IPS-20b (cell line): ENCODE data around the gene ETS2.

ENCODE experiments used
- H3K27ac ChIP-seq: one replicate; pipeline ENCODE4 v1.5.1; 2013; ENCODE audit warnings: low read length
- H3K27me3 ChIP-seq: 2 replicates; pipeline ENCODE4 v1.6.1; 2013; ENCODE audit warnings: mild to moderate bottlenecking, low read length, inconsistent platforms; ENCODE audit not compliant: insufficient read depth
- H3K36me3 ChIP-seq: 2 replicates; pipeline ENCODE4 v1.6.1; 2013; ENCODE audit warnings: low read depth, mild to moderate bottlenecking, inconsistent platforms, low read length, moderate library complexity; ENCODE audit not compliant: insufficient read depth
- H3K4me1 ChIP-seq: 2 replicates; pipeline ENCODE4 v1.6.1; 2013; ENCODE audit warnings: mild to moderate bottlenecking, control low read depth, inconsistent platforms, low read length, moderate library complexity; ENCODE audit not compliant: insufficient read depth
- H3K4me3 ChIP-seq: 2 replicates; pipeline ENCODE4 v1.5.1; 2013; ENCODE audit warnings: mild to moderate bottlenecking, low read length, inconsistent platforms
- H3K9ac ChIP-seq: 2 replicates; pipeline ENCODE4 v1.6.1; 2013; ENCODE audit warnings: low read depth, mild to moderate bottlenecking, inconsistent platforms, low read length, moderate library complexity
- H3K9me3 ChIP-seq: 2 replicates; pipeline ENCODE4 v1.6.1; 2013; ENCODE audit warnings: mild to moderate bottlenecking, low read depth, low read length, inconsistent platforms; ENCODE audit not compliant: insufficient read depth

ETS2 gene

DNA sequence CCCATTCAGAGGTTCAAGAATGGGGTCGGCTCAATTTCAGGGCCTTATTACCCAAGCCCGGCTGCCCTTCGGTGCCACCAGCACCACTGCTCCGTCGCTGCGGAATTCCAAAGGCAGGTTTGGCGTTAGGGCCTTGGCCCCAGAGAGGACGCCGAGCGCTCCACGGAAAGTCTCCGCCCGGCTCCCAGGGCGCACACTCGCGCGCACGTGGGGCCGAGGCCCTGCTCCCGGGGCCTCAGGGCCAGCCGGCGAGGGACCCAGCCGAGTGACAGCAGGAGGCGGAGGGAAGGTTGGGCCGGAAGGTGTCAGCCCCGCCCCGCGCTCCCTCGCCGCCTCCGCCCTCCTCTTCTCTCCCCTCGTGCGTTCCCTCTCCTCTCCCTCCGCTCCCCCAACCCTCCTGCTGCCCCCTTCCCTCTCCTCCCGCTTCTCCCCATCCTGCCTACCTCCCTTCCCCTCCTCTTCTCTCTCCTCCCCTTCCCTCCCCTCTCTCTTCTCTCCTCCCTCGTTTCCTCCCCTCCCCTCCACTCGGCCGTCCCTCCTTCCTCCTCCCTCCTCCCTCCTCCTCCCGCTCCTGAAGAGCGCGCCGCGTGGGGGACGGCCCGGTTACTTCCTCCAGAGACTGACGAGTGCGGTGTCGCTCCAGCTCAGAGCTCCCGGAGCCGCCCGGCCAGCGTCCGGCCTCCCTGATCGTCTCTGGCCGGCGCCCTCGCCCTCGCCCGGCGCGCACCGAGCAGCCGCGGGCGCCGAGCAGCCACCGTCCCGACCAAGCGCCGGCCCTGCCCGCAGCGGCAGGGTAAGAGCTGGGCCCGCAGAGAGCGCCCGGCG is at the start of gene ETS2:
Gene ETS2, plus strand, starts transcription at position 602 of the 825 bp plus-strand sequence. CDS start 4,106 bp downstream, outside the sequence.
- no peak within 1 kb of the TSS for H3K27ac ChIP-seq
- H3K27me3 ChIP-seq = peaks cover 17% of the 10 kb centered on the region
- peak within 1 kb of the TSS; percentile 90 for H3K4me3 ChIP-seq
- H3K9ac ChIP-seq = peak within 1 kb of the TSS; percentile 84
- H3K4me1 ChIP-seq = peaks cover 28% of the 10 kb centered on the region
- H3K36me3 ChIP-seq = peaks cover 9% of the 10 kb centered on the region
- no peaks in the 10 kb centered on the region for H3K9me3 ChIP-seq

DNA sequence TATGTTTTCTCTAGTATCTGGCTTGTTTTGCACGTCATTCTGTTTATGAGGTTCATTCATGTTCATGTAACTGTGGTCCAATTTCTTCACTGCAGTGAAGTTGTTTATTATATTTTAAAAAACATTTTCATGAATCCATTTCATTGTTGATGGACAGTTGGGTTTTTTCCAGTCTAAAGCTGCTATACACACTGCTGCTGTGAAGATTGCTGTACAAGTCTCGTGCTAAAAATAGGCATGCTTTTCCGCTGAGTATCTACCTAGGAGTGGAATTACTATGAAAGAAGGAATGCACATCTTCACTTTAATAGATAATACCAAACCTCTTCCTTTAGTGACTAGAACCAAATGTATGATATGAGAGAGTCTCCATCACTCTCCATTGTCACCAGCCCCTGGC is 49.0 kb upstream of the ETS2 start:
- Histone ChIP-seq H3K36me3 (no peaks in the 10 kb centered on the region), H3K9ac (no peak overlapping the region), H3K27ac (no peak overlapping the region), H3K9me3 (no peaks in the 10 kb centered on the region), H3K27me3 (peaks cover 28% of the 10 kb centered on the region), H3K4me3 (no peak overlapping the region), H3K4me1 (peaks cover 3% of the 10 kb centered on the region; the same call in 1 of the 2 replicates)

DNA sequence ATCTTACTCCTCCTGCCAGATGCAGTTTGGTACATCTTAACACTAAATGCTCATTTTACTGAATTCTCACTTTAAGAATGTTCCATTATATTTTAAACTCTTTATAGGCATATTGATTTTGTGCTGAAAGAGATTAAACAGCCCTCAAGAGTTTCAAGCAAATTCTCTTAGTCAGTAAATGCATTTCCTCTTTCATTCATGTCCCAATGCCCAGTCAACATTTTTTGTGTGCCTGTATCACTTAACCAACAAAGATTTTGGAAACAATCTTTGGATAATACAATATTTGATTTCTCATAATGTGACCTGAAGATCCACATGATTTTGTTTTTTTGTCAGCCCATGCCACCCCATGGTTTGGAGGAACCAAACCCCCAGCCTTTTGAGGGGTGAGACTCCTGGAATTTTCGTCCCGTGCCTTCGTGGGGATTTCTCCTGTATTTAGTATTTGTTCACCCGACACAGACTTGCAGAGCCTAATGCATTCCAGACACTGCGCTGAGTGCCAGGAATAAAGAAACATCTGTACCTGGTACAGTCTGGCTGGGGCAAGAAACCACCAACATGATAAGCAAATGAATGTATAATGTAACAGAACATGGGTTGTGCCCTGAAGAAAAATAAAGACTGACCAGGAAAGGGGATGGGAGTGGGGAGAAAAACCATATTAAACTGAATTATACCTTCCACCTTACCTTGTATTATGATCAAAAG is 47.1 kb upstream of the ETS2 start:
- Histone ChIP-seq H3K27me3 (peaks cover 28% of the 10 kb centered on the region), H3K36me3 (no peaks in the 10 kb centered on the region), H3K27ac (no peak overlapping the region), H3K9ac (no peak overlapping the region), H3K9me3 (no peaks in the 10 kb centered on the region), H3K4me3 (no peak overlapping the region), H3K4me1 (peaks cover 3% of the 10 kb centered on the region; the same call in 1 of the 2 replicates)

DNA sequence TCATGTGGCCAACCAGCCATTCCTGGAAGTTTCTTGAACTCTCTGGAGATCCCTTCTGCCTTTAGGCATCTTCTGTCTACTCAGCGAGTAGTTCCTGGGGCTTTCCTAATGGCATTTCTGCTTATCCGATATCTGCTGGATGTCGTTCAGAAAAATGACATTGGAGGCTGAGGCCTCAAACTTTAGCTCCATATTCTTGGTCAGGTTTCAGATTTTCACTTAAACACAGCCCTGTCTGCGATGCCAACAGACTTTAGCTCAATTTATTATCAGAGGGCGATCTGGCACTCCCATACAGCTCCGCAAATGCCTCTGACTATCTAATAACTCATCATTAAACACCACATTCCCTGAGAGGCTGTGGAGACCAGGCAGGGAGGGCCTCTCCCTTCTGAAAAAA is 46.3 kb upstream of the ETS2 start:
- Histone ChIP-seq H3K4me1 (peaks cover 3% of the 10 kb centered on the region; the same call in 1 of the 2 replicates), H3K36me3 (no peaks in the 10 kb centered on the region), H3K27me3 (peaks cover 28% of the 10 kb centered on the region), H3K4me3 (no peak overlapping the region), H3K9ac (no peak overlapping the region), H3K9me3 (no peaks in the 10 kb centered on the region), H3K27ac (no peak overlapping the region)

DNA sequence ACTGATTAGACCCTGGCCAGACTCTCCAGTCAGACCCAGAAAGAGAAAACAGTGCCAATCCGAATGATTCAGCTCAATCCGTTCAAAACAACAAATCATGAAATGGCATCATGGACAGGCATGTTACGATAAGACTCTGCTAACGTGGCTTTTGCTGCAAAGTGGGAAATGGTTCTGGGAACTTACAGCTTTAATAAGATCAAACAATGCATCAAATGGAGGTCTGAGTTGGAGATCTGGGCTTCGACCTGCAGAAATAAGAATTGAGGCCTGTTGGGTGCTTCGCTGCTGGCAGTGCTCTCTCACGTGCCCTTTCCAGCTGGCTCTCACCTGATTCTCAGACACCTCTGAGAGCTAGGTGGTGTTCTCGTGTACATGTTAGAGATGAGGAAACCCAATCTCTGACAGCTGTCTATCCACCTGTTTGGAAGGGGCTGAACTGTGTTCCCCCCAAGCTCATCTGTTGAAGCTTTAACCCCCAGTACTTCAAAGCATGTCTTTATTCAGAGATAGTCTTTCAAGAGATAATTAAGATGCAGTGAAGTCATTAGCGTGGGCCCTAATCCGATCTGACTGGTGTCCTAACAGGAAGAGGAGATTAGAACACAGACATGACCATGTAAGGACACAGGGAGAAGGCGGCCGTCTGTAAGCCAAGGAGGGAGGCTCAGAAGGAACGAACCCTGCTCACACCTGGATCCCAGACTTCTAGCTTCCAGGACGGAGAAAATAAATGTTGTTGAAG is 45.5 kb upstream of the ETS2 start:
- Histone ChIP-seq H3K9ac (no peak overlapping the region), H3K9me3 (no peaks in the 10 kb centered on the region), H3K27ac (no peak overlapping the region), H3K4me3 (no peak overlapping the region), H3K4me1 (peaks cover 3% of the 10 kb centered on the region; the same call in 1 of the 2 replicates), H3K36me3 (no peaks in the 10 kb centered on the region), H3K27me3 (peaks cover 28% of the 10 kb centered on the region)

DNA sequence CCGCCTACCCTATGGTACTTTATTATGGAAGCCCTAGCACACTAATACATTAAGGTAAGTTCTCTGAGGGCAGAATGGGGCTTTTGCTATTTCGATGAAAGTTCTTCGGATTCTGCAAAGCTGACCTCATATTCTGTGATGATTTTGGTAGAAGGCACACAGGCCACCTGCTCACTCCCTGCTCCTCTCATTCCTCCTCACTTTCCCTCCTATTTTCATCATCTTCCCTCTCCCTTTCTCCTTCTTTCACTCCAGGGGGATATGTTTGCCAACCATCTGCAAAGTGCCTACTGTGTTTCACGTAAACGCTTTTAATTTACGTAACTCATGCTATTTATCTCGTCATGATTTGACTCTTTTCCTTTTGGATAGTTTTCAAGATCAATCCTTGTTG is 45.0 kb upstream of the ETS2 start:
- H3K9me3 ChIP-seq = no peaks in the 10 kb centered on the region
- no peaks in the 10 kb centered on the region for H3K36me3 ChIP-seq
- H3K27me3 ChIP-seq = peaks cover 28% of the 10 kb centered on the region
- H3K4me3 ChIP-seq = no peak overlapping the region
- H3K27ac ChIP-seq = no peak overlapping the region
- no peak overlapping the region for H3K9ac ChIP-seq
- peaks cover 3% of the 10 kb centered on the region; the same call in 1 of the 2 replicates for H3K4me1 ChIP-seq

DNA sequence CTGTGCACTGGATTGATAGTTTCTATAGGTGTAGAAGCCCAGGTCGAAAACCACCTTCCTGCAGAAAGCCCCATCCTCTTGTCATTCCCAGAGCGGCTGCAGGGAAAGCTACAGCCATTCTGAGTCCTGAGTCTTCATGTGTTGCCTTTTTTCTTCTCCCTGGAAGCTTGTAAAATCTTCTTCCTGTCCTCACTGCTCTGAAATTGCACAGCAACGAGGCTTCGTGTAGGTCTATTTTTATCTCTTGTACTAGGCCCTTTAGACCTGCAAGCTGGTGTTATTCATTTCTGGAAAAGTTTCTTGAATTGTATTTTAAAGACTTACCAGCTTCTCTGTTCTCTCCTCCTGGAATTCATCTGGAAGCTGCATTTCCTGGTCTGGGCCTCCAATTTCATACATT is 44.2 kb upstream of the ETS2 start:
- Histone ChIP-seq H3K4me3 (no peak overlapping the region), H3K27ac (no peak overlapping the region), H3K27me3 (peaks cover 28% of the 10 kb centered on the region), H3K9ac (no peak overlapping the region), H3K9me3 (peaks cover 3% of the 10 kb centered on the region; the same call in 1 of the 2 replicates), H3K36me3 (no peaks in the 10 kb centered on the region), H3K4me1 (peaks cover 3% of the 10 kb centered on the region; the same call in 1 of the 2 replicates)

DNA sequence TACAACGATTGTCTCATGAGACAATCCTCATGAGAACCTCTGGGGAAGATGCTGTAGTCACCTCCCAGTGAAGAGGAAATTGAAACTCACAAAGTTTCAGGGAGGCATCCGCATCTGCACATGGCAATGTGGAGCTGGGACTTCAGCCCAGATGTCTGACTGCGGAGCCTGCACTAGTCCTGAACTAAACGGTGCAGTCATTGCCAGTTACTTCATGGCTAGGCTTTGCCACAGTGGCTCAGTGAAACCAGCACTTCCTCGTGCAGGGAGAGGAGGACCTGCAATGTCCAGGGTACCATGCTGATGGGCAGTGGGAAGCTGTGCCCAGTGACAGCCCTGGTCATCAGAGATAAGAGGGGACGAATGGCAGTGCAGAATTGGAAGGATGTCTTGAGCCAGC is 40.7 kb upstream of the ETS2 start:
- peaks cover 3% of the 10 kb centered on the region; the same call in 1 of the 2 replicates for H3K9me3 ChIP-seq
- no peaks in the 10 kb centered on the region for H3K36me3 ChIP-seq
- H3K27me3 ChIP-seq = peaks cover 16% of the 10 kb centered on the region
- H3K4me1 ChIP-seq = peaks cover 3% of the 10 kb centered on the region; the same call in 1 of the 2 replicates
- no peak overlapping the region for H3K4me3 ChIP-seq
- no peak overlapping the region for H3K9ac ChIP-seq
- H3K27ac ChIP-seq = no peak overlapping the region

DNA sequence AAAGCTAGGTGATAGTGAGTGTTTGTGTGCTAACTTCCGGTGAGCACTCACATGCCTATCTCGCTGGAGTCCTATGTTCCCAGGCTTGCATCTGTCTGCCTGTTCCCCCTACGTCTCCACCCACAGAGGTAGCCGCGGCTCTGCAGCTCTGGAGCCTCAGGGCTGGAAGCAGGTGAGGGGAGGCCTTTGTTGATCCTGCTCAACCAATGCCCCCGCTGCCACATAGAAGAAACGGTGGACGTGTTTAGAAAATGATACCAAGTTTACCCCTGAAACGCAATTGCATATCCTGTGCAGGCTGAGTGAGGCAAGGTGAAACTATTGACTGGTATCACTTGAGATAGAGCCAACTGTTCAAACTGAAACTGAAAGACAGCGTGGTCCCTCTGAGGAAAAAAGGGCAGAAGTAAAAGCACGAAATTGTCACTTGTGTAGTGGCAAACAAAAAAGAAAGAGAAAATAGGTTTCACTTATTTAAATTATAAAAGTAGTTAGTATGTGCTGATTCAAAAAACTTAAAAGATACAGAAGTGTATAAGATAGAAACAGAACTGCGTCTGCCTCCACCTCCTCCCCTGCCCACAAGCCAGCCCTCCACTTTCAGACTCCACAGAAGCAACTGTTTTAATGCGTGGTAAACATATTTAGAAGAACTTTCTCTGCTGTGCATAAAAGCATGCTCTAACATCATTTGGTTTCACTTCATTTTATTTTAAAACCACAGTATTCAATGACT is 38.6 kb upstream of the ETS2 start:
- Histone ChIP-seq H3K9ac (no peak overlapping the region), H3K27me3 (no peaks in the 10 kb centered on the region), H3K27ac (no peak overlapping the region), H3K4me3 (no peak overlapping the region), H3K4me1 (no peaks in the 10 kb centered on the region), H3K36me3 (no peaks in the 10 kb centered on the region), H3K9me3 (peaks cover 3% of the 10 kb centered on the region; the same call in 1 of the 2 replicates)

DNA sequence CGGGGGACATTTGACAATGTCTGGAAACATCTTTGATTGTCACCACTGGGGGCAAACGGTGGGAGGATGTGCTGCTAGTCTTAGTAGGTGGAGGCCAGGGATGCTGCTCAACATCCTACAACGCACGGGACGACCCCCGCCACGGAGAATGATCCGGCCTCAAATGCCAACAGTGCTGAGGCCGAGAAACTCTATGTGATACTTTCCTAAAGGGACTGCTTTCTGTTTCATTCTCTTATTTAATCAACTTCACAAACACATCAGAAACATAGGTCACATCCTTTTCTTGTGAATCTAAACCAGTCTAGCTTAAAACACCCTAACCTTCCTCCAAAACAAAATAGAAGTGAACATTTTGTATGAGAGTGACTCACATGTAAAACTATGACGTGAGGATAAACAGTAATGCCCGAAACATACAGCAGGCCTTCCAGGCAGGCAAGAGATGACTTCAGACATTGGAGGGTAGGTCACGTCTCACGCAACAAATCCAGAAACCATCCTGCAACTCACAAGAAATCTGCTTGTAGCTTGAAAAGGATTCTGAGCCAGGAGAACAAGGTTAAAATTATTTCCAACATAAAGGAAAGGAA is 37.2 kb upstream of the ETS2 start:
- peaks cover 3% of the 10 kb centered on the region; the same call in 1 of the 2 replicates for H3K9me3 ChIP-seq
- no peaks in the 10 kb centered on the region for H3K4me1 ChIP-seq
- no peak overlapping the region for H3K9ac ChIP-seq
- H3K4me3 ChIP-seq = no peak overlapping the region
- H3K27me3 ChIP-seq = no peaks in the 10 kb centered on the region
- H3K27ac ChIP-seq = no peak overlapping the region
- H3K36me3 ChIP-seq = no peaks in the 10 kb centered on the region
